HG02571 (cell line): ENCODE measurements around the gene CAND2.

ENCODE experiments used
- ATAC-seq: cut with Tn5 transposase; IDR thresholded peaks from one replicate; pipeline ENCODE4 v1.9.1; 2021; ENCODE audit warnings: mild to moderate bottlenecking, moderate library complexity; ENCODE audit not compliant: unreplicated experiment

The CAND2 gene

DNA sequence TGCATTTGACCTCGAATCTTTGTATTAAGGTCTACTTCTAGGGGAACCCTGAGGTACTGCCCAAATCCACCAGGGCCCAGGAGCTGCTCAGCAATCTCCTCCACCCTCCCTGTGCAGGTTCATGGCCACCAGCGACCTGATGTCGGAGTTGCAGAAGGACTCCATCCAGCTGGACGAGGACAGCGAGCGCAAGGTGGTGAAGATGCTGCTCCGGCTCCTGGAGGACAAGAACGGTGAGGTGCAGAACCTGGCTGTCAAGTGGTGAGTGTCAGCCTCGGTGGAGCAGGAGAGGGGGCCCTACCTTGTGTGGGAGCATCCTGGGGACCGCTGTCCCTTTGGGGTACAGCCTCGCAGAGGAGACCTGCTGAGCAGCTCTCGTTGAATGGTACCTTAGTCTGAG lies 6.9 kb downstream of the CAND2 start:
- ATAC-seq, result no peak

DNA sequence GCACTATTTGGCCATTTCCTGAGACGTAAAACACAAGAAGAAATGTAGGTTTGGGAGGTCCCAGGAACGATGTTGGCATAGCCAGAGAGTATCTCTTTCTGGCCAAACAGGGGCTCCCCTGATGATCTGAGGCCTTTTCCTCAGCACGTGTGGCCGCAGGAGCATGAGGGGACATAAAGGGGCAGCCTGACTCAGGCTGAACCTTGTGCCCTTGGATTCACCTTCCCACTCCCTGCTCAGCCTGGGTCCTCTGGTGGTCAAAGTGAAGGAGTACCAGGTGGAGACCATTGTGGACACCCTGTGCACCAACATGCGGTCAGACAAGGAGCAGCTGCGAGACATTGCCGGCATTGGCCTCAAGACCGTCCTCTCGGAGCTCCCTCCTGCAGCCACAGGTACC lies 10.6 kb downstream of the CAND2 start:
- ATAC-seq, result no peak

DNA sequence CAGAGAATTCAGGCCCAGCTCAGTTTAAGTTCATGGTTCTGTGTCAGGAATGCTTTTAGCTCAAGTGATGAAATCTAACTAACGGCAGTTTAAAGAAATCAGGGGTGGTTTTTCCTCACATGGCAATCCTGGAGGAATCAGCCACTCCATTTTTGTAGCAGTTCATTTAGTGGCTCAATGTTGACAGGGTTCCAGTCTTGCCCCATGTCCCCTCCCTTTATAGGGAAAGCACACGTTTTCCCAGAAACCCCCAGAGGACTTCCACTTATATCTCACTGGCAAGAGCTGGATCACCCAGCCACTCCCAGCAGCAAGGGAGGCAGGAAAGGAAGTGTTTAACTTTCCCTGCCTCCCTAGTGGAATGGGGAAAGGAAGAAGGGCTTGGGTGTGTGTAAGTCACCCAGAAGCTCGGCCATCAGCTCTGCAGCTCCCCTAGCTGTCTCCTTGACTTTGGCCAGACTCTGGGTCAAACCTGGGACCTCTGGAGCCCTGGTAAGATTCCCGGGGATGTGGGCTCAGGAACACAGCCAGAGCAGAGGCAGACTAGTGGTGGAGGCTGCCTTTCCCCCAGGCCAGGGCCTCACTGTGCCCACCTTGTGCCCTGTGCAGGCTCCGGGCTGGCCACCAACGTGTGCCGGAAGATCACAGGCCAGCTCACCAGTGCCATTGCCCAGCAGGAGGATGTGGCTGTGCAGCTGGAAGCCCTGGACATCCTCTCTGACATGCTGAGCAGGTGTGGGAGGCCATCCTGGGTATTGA lies 11.3 kb downstream of the CAND2 start:
- ATAC-seq, result no peak

DNA sequence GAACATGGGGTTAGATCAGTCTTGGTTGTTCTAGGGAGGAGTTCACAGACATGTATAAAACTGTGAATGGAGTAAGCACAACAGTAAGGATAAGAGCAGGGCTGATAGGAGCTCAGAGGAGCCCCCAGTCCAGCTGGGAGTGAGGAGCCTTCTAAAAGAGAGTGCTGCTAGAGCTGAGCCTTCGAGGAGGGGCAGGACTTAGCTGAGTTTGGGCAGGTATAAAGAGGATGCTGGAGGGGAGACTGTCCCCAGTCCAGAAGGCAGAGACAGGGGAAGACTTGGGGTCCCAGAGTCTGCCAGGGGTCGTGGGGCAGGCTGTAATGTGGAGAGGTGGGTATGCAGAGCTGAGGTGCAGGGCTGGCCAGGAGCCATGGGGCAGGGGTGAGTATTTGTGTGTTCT lies 12.1 kb downstream of the CAND2 start:
- ATAC-seq, result no peak

DNA sequence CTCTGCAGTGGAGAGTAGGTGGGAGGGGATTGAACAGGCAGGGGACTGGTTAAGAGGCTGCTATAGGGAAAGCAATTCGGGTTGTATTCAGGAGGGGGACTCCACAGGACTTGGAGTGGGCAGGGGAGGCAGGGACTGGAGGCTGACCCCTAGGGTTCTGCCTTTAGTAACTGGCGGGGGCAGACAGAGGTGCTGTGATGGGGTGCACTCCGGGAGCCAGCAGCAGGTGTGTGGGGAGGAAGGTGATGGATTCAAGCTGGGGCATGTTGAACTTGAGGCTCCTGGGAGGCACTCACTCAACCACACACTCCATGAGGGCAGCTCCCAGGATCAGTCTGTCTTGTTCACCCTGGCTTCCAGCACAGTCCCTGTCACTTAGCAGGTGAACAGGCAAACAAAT lies 12.5 kb downstream of the CAND2 start:
- ATAC-seq, result no peak

DNA sequence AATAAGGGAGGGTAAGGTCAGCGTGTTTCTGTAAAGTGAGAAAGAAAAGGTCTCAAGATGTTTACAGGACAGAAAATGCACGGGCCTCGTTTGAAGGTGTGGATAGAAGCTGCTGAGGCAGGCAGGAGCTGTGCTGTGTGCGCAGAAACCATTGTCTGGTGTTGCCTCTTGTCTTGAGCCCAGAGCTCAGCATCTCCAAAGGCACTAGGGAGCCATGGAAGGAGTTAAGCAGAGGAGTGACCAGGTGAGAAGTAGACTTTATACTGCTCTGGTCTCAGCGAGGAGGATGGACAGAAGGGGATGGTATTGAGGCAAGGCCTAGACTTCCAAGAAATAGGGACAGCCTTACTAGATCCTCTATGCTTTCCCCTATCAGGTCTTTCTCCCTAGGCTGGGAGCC lies 13.0 kb downstream of the CAND2 start:
- ATAC-seq, result no peak

DNA sequence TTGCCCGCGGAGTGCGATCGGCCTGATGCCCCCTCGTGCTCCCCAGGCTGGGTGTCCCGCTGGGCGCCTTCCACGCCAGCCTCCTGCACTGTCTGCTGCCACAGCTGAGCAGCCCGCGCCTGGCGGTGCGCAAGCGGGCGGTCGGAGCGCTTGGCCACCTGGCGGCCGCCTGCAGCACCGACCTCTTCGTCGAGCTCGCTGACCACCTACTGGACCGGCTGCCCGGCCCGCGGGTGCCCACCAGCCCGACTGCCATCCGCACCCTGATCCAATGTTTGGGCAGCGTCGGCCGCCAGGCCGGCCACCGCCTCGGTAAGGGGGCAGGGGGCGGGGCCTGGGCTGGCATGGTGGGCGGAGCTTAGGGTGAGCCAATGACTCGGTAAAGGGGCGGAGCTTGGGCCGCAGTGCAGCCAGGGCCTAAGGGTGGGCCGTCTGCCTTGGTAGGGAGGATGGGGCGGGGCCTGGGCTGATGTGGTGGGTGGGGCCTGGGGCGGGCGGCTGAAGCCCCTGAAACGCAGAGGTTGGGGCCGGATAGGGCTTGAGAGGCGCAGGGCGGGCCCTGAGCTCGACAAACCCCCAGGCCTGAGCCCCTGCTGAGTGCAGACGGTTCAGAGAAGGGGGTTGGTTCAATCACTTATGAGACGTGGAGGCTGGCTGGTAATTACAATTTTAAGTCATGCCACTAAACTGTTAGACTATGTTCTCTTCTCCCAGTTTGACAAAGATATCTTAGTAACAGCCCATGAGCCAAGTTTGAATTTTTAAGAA lies 13.7 kb downstream of the CAND2 start:
- peak; percentile 98 for ATAC-seq

DNA sequence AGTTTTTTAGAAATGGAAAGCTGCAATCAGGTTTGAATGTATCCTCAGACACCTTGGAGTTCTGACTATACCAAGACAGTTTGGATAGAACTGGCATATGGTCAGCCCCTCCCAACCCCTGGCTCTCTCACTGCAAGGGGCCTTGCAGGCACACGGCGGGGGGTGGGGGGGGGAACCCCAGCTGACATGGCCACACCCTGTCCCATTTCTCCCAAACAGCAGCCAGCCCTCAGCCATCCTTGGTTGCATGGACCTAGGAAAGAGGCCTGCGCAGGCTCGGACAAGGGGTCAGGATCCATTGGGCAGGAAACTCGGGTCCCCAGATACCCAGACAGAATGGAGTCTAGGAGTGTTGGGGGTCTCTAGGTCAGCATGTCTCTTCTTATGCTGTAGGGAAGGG lies 14.5 kb downstream of the CAND2 start:
- no peak for ATAC-seq

DNA sequence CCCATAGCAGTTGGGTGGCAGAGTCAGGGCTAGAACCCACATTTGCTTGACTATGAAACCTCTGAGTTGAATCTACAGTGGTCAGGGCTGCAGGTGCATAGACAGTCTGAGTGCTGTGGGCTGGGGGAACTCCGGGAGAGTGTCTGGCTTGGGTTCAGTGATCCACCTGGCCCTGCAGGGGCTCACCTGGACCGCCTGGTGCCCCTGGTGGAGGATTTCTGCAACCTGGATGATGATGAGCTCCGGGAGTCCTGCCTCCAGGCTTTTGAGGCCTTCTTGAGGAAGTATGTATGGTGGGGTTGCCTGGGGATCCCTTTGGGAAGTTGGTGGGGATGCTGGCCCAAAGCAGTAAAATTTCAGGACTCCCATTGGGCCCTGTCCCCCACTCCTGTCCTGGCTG lies 16.3 kb downstream of the CAND2 start:
- no peak for ATAC-seq

DNA sequence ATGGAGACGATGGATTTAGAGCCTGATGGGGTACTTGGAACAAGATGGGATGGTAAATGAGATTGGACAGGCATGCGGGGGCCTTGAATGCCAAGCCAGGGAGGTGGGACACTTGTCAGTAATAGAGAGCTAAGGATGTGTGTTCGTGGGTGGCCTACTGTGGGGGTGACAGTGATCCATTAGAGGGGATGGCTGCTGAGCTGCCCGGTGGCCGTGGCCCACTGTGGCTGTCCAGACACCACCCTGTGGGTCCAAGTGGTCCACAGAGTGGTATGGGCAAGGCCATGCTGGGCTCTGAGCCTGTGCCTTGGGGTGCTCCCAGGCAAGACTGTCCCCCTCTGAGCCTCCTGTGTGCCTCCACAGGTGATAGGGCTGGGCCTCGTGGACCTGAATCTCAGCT lies 17.5 kb downstream of the CAND2 start:
- ATAC-seq, result no peak

DNA sequence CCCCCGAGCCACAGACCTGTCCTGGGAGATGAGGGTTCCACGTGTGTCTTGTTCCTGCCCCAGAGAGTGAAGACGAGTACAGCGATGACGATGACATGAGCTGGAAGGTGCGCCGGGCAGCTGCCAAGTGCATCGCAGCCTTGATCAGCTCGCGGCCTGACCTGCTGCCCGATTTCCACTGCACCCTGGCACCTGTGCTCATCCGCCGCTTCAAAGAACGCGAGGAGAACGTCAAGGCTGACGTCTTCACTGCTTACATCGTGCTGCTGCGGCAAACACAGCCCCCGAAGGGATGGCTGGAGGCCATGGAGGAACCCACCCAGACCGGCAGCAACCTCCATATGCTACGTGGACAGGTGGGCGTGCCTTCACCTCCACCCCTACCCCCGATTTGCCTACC lies 18.6 kb downstream of the CAND2 start:
- ATAC-seq, result no peak

DNA sequence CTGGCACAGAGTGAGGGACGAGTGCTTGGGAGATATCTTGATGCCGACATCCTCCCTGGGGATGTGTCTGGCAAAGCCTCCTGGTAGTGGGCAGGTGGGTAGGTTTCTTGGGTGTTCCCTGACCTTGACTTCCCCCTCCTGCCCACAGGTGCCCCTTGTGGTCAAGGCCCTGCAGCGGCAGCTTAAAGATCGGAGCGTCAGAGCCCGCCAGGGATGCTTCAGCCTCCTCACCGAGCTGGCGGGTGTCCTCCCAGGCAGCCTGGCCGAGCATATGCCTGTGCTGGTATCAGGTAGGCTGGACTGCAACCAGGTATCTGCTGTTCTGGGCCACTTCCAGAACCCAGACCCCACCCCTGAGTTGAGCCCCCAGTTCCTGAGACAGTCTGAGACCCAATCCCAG lies 19.2 kb downstream of the CAND2 start:
- no peak for ATAC-seq

DNA sequence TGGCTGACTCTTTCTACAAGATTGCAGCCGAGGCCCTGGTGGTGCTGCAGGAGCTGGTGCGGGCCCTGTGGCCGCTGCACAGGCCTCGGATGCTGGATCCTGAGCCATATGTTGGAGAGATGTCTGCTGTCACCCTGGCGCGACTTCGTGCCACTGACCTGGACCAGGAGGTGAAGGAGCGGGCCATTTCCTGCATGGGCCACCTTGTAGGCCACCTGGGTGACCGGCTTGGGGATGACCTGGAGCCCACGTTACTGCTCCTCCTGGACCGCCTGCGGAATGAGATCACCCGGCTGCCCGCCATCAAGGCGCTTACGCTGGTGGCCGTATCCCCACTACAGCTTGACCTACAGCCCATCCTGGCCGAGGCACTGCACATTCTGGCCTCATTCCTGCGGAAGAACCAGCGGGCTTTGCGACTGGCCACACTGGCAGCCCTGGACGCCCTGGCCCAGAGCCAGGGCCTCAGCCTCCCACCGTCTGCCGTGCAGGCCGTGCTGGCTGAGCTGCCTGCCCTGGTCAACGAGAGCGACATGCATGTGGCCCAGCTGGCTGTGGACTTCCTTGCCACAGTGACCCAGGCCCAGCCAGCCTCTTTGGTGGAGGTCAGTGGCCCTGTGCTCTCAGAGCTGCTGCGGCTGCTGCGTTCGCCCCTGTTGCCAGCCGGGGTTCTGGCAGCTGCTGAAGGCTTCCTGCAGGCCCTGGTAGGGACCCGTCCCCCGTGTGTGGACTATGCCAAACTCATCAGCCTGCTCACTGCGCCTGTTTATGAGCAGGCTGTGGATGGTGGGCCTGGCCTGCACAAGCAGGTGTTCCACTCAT lies 20.3 kb downstream of the CAND2 start:
- no peak for ATAC-seq

DNA sequence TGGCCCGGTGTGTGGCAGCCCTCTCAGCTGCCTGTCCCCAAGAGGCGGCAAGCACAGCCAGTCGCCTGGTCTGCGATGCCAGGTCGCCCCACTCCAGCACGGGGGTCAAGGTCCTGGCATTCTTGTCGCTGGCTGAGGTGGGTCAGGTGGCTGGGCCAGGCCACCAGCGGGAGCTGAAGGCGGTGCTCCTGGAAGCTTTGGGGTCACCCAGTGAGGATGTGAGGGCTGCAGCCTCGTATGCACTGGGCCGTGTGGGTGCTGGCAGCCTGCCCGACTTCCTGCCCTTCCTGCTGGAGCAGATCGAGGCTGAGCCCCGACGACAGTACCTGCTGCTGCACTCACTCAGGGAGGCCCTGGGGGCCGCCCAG lies 20.8 kb downstream of the CAND2 start:
- ATAC-seq, result no peak

DNA sequence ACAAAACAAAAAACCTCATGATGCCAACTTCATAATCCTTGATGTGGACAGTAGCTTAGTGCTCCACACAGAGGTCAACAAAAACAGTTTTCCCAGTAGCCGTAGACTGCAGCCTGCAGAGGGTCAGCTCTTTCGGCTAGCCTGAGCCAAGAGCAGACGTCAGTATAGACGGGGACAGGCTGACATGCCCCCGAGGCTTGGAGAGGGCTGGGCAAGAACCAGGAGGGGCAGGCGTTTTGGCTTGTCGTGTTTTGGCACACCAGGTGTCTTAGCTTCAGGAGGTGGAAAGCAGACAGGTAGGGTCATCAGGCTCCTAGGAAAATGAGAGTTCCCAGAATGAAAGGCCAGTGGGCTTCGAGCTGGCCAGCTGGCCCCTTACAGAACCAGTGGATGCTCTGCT lies 21.8 kb downstream of the CAND2 start:
- ATAC-seq, result no peak

DNA sequence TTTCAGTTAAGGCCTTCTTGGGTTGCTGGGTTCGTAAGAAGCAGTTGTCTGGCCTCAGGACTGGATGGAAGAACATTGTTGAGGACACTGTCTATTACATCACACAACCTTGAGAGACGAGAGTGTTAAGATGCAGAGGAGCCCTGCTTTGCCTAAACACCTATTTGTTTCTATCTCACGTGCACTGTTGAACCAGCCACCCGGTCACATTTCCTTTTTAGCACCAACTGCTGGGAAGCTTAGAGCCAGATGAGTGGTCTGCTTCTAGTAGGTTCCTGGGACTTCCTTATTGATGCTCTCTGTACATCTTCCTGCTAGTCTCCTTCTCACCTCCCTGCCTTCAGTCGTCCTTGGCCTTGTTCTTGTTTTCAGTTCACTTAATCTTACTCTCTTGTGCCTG lies 22.3 kb downstream of the CAND2 start:
- no peak for ATAC-seq

DNA sequence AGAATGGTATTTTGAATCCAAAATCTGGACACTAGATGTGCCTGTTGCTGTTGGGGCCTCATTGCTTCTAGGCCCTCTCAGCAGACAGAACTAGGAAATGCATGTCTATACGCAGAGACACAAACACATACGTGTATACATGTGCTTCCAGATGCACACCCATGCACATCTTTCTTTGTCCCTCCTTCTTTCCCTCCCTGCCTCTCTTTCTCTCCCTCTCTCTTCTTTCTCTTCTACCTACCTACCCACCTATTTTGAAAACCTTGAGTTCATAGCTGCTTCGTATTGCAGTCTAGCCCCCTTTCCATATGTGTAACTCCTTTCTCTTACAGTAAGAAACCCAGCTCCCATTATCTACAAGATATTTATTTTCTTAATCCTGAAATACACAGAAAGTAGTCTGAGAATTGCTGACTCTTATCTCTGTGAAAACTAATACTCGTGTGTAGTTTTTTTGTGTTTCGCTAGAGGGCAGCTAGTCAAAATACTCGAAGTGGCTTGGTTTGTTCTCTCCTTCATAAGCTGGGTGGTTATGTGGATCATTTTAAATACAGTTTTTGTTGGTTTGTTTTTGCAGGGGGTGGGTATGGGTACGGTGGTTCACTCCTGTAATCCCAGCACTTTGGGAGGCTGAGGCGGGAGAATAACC lies 26.4 kb downstream of the CAND2 start:
- ATAC-seq, result no peak

DNA sequence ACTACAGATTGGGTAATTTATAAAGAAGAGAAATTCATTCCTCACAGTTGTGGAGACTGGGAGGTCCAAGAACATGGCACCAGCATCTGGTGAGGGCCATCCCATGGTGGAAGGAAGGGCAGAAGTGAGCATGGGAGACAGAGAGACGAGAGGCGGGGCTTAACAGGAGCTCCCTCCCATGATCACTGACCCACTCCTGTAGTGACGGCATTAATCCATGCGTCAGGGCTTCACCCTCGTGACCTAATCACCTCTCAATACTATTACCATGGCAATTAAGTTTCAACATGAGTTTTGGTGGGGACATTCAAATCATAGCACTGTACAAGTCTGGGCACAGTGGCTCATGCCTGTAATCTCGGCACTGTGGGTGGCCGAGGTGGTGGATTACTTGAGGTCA lies 27.8 kb downstream of the CAND2 start:
- ATAC-seq, result no peak

DNA sequence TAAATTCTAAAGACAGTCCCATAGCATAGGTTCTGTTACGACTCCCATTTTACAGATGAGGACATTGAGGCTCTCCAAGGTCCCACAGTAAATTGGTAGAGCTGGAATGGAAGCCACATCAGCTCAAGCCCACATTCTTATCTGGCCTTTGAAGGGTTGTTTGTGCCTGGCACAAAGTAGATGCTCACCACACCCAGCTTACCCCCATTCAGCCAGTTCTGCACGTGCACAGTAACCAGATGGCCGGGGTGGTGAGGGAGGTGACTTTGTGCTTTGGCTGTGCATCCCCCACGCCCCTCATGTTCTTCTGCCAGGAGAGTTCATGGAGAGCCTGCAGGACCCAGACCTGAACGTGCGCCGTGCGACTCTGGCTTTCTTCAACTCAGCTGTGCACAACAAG lies 28.7 kb downstream of the CAND2 start:
- ATAC-seq, result no peak

DNA sequence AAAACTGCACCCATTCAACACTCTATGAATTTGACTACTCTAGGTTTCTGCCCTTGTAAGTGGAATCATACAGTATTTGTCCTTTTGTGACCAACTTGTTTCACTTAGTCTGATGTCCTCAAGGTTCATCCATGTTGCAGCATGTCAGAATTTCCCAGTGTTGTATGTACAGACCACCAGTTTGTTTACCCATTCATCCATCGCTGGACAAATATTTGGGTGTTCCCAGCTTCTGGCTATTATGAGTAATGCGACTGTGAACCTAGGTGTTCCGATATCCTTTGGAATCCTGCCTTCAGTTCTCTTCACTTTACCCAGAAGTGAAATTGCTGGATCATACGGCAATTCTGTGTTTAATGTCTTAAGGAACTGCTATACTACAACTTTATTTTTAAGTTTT lies 32.3 kb downstream of the CAND2 start:
- no peak for ATAC-seq

DNA sequence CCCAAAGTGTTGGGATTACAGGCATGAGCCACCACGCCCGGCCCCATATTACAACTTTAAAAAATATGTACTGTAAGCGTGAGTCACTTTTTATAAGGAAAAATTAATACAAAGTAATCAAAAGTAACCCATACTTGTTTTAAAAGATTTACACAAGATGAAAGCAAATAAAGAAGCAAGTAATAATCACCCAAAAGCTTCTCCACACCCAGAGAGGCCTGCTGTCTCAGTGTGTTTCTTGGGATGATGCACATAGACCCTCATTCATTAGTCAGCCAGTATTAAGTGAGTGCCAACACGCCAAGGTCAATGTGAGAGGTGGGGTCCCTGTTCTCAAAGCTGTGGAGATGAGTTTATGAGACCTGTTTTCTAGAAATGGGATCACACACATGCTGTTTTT lies 32.9 kb downstream of the CAND2 start:
- ATAC-seq, result no peak
